Endothelial cell of umbilical vein (primary cell): Measurements from ENCODE around the gene ESRRB. TPM values are rescaled to one million over a fixed set of nuclear protein-coding genes. Genes with fewer than 3 reads are reported as not detected.
A peak's percentile ranks its signal among the peaks of the same experiment; 100 is the strongest.

ENCODE experiments used
- BruUV-seq: library from RNA; stranded (reverse); fragments of 400-500 nt; replicated peaks from 2 replicates; lab custom pipeline; 2021; lab: Mats Ljungman, UMichigan
- CTCF ChIA-PET: fragments of 300-600, 350-600 bp; sonication (Branson Sonifier 250); formaldehyde crosslinking; loops from one replicate; lab custom pipeline; 2021; ENCODE audit warnings: antibody characterized with exemption, inconsistent platforms; lab: Charles Lee
- POLR2A ChIA-PET: fragments of 300-600, 350-600 bp; sonication (Branson Sonifier 250); formaldehyde crosslinking; loops from one replicate; lab custom pipeline; 2021; ENCODE audit warnings: antibody characterized with exemption, inconsistent platforms; lab: Charles Lee
- DNase-seq: peaks from one replicate; pipeline ENCODE4 v3.0.0-alpha.2; 2011; ENCODE audit warnings: low read depth, low spot score
- FAIRE-seq: peaks from 2 replicates; lab custom pipeline; 2011; peaks lifted over from hg19 to GRCh38; lab: Jason Lieb, UNC
- H2AFZ ChIP-seq: 2 replicates; pipeline ENCODE4 v1.6.0; 2012; ENCODE audit warnings: low read depth, low read length, control low read depth, inconsistent platforms
- H3K27ac ChIP-seq: 2 replicates; pipeline ENCODE4 v1.5.1; 2011; ENCODE audit warnings: low read depth, mild to moderate bottlenecking, control low read depth, low read length, moderate library complexity; ENCODE audit not compliant: insufficient read depth
- H3K27me3 ChIP-seq, 2 experiments: 2 replicates each; pipeline versions ENCODE4 v1.6.0 to v1.6.1; 2011; ENCODE audit warnings: low read length in 2 of 2, mixed read lengths in 1 of 2; ENCODE audit not compliant: control insufficient read depth in 2 of 2, insufficient read depth in 2 of 2
- H3K36me3 ChIP-seq, 2 experiments: 2 replicates in 1 of 2; 3 replicates in 1 of 2; pipeline ENCODE4 v1.5.1; 2011; ENCODE audit warnings: low read length in 2 of 2, mild to moderate bottlenecking in 1 of 2, moderate library complexity in 1 of 2; ENCODE audit not compliant: control insufficient read depth in 2 of 2, insufficient read depth in 2 of 2; ENCODE audit errors: extremely low read depth in 1 of 2
- H3K4me1 ChIP-seq: 3 replicates; pipeline ENCODE4 v1.5.1; 2011; ENCODE audit warnings: mild to moderate bottlenecking, low read length; ENCODE audit not compliant: control insufficient read depth, insufficient read depth; ENCODE audit errors: extremely low read depth
- H3K4me2 ChIP-seq: 2 replicates; pipeline ENCODE4 v1.6.1; 2011; ENCODE audit warnings: low read length, control low read depth, mixed read lengths; ENCODE audit not compliant: insufficient read depth
- H3K4me3 ChIP-seq, 3 experiments: fragments of 200-600 bp in 1 of 3; sonication (generic), shearing (Covaris generic) in 1 of 3; replicated peaks in 1 of 3; 2 replicates each; pipeline ENCODE4 v1.5.1; 2011 to 2016; ENCODE audit warnings: control low read depth in 3 of 3, low read length in 3 of 3, mild to moderate bottlenecking in 2 of 3, inconsistent platforms in 1 of 3, low read depth in 1 of 3, moderate library complexity in 1 of 3; ENCODE audit not compliant: insufficient read depth in 1 of 3
- H3K79me2 ChIP-seq: 2 replicates; pipeline ENCODE4 v1.6.0; 2012; ENCODE audit warnings: low read length, inconsistent platforms; ENCODE audit not compliant: control insufficient read depth, insufficient read depth
- H3K9ac ChIP-seq: replicated peaks from 2 replicates; pipeline ENCODE3; 2011; ENCODE audit warnings: low read length, control low read depth; ENCODE audit not compliant: insufficient read depth; ENCODE audit errors: extremely low read depth
- H3K9me1 ChIP-seq: replicated peaks from 3 replicates; pipeline ENCODE4 v1.6.0; 2011; ENCODE audit warnings: mild to moderate bottlenecking, low read length; ENCODE audit not compliant: control insufficient read depth, insufficient read depth; ENCODE audit errors: extremely low read depth
- H3K9me3 ChIP-seq: replicated peaks from 2 replicates; pipeline ENCODE4 v1.5.1; 2012; ENCODE audit warnings: low read length, inconsistent platforms; ENCODE audit not compliant: control insufficient read depth, insufficient read depth
- H4K20me1 ChIP-seq: replicated peaks from 2 replicates; pipeline ENCODE3; 2011; ENCODE audit warnings: mild to moderate bottlenecking, low read length; ENCODE audit not compliant: control insufficient read depth, insufficient read depth; ENCODE audit errors: extremely low read depth
- EZH2 ChIP-seq: IDR thresholded peaks from 2 replicates; pipeline ENCODE4 v1.6.1; 2012; ENCODE audit warnings: borderline replicate concordance, low read depth, mild to moderate bottlenecking, moderate library complexity, low read length, inconsistent platforms; ENCODE audit not compliant: severe bottlenecking
- GATA2 ChIP-seq: IDR thresholded peaks from 2 replicates; pipeline ENCODE4 v1.7.0; 2011; ENCODE audit warnings: low read depth, mild to moderate bottlenecking, moderate library complexity, mixed read lengths, low read length; ENCODE audit not compliant: insufficient read length, insufficient read depth
- MAX ChIP-seq: IDR thresholded peaks from 2 replicates; pipeline ENCODE4 v1.6.1; 2011; ENCODE audit not compliant: insufficient read depth, insufficient read length
- POLR2A ChIP-seq: IDR thresholded peaks from 2 replicates; pipeline ENCODE4 v1.6.1; 2012; ENCODE audit warnings: low read depth, mild to moderate bottlenecking, control low read depth, low read length
- POLR2AphosphoS5 ChIP-seq: IDR thresholded peaks from 2 replicates; pipeline ENCODE4 v1.6.1; 2012; ENCODE audit warnings: low read depth, mild to moderate bottlenecking, control low read depth, low read length, moderate library complexity; ENCODE audit not compliant: insufficient read depth
- dilution Hi-C: fragments of 300-500 bp; cut with MboI; formaldehyde crosslinking; loops from one replicate; pipeline ENCODE4 v1.15.0; 2019; ENCODE audit warnings: low sequenced_read_pairs; ENCODE audit not compliant: extremely low pct_ligation_motif_present
- intact Hi-C: fragments of 100-400 bp; cut with micrococcal nuclease; formaldehyde crosslinking; loops from one replicate; pipeline ENCODE4 v1.10.0; 2022
- polyA plus RNA-seq, 4 experiments: library from polyadenylated mRNA; depleted of rRNA in 3 of 4; stranded (reverse) in 3 of 4; unstranded in 1 of 4; fragments of >200 nt; gene quantifications; 2 replicates each; pipeline versions ENCODE4 v1.2.1 to v1.2.3, GENCODE V29; 2011 to 2012; ENCODE audit warnings: missing spikeins in 1 of 4
- total RNA-seq: library from RNA; stranded (reverse); gene quantifications from 2 replicates; pipeline ENCODE4 v1.2.3, GENCODE V29; 2021

Gene ESRRB
- total and polyA plus RNA-seq, 2 donors (not counting 3 experiments of a cell fraction or from before 2014, with no cell fraction given): not detected

- Histone ChIP-seq H3K9me1 (no peaks in the 10 kb centered on the region), H3K4me2 (no peak overlapping the region), H3K9me3 (no peaks in the 10 kb centered on the region), H3K4me3 (no peak overlapping the region), H3K79me2 (no peaks in the 10 kb centered on the region), H3K27ac (no peak overlapping the region), H2AFZ (no peak overlapping the region), H3K36me3 (no peaks in the 10 kb centered on the region), H4K20me1 (no peaks in the 10 kb centered on the region), H3K27me3 (peaks cover 28 to 31% of the 10 kb centered on the region in 2 experiments), H3K4me1 (no peaks in the 10 kb centered on the region), H3K9ac (no peak overlapping the region)
- ChIA-PET POLR2A (no interaction called here), CTCF (interaction anchor here (1.2 kb wide), 1 partner anchor 25 kb away, joined by 3 read pairs; no protein-coding TSS in a partner anchor)
- no peak for FAIRE-seq
- intact Hi-C loops: no loop called here
- dilution Hi-C loops: no loop called here
- BruUV-seq: no TSS peak
- TF ChIP-seq POLR2A: no peak
- TF ChIP-seq EZH2: no peak
- no peak for TF ChIP-seq MAX
- TF ChIP-seq POLR2AphosphoS5: no peak
- no peak for DNase-seq
Observed at GRCh38 chr14:76328457-76329137, 47.3 kb upstream of the ESRRB start.

- intact Hi-C loops: no loop called here
- no peaks in the 10 kb centered on the region for H3K79me2 ChIP-seq
- H3K27me3 ChIP-seq: peaks cover 28% of the 10 kb centered on the region in 2 experiments
- H3K9me3 ChIP-seq: no peaks in the 10 kb centered on the region
- H3K4me1 ChIP-seq: no peaks in the 10 kb centered on the region
- H3K4me2 ChIP-seq: no peak overlapping the region
- CTCF ChIA-PET: interaction anchor here (1.2 kb wide), 1 partner anchor 24 kb away, joined by 3 read pairs; no protein-coding TSS in a partner anchor
- POLR2A ChIA-PET: no interaction called here
- H3K9me1 ChIP-seq: no peaks in the 10 kb centered on the region
- H3K27ac ChIP-seq: no peak overlapping the region
- H3K4me3 ChIP-seq: no peak overlapping the region
- dilution Hi-C loops: no loop called here
- H4K20me1 ChIP-seq: no peaks in the 10 kb centered on the region
- TF ChIP-seq GATA2: no peak
- TF ChIP-seq EZH2: peak; percentile 54
- BruUV-seq: no TSS peak
- FAIRE-seq: no peak
- H2AFZ ChIP-seq: no peak overlapping the region
- no peak overlapping the region for H3K9ac ChIP-seq
- H3K36me3 ChIP-seq: no peaks in the 10 kb centered on the region
- DNase-seq: no peak
Observed at GRCh38 chr14:76329154-76329928, 46.6 kb upstream of the ESRRB start.
